Lung (tissue), 12 donors: ENCODE results near the gene EHMT1. TPM values are rescaled to one million over a fixed set of nuclear protein-coding genes. Genes with fewer than 3 reads are reported as not detected.
"Not testable (repeated sequence)": the region's sequence is repeated elsewhere in the genome, so short reads cannot be mapped to it uniquely, and the experiment has no call there.

Experiments
- ATAC-seq: fragments of 200-7000 bp; cut with Tn5 transposase; one replicate; pipeline ENCODE4 v1.9.1; 2020; ENCODE audit warnings: moderate number of reproducible peaks; ENCODE audit not compliant: insufficient read depth, low FRiP score
- DNase-seq, 3 donors: peaks; one replicate each; pipeline ENCODE4 v3.0.0-alpha.2; 2013 to 2017
- H3K27ac ChIP-seq, 2 donors: one replicate each; pipeline ENCODE4 v1.5.1; 2013; ENCODE audit warnings: mild to moderate bottlenecking in 2 of 2, moderate library complexity in 2 of 2, control low read depth in 1 of 2, inconsistent platforms in 1 of 2, low read depth in 1 of 2, low read length in 1 of 2
- H3K27me3 ChIP-seq, 3 donors: one replicate each; pipeline ENCODE4 v1.5.1; 2013; ENCODE audit warnings: low read length in 2 of 3; ENCODE audit not compliant: control insufficient read depth in 3 of 3, insufficient read depth in 3 of 3
- H3K36me3 ChIP-seq, 4 donors: one replicate each; pipeline ENCODE4 v1.5.1; 2013; ENCODE audit warnings: low read length in 4 of 4, mild to moderate bottlenecking in 1 of 4, moderate library complexity in 1 of 4; ENCODE audit not compliant: control insufficient read depth in 4 of 4, insufficient read depth in 4 of 4
- H3K4me1 ChIP-seq, 5 donors: one replicate each; pipeline ENCODE4 v1.5.1; 2013; ENCODE audit warnings: low read length in 5 of 5, mild to moderate bottlenecking in 2 of 5, moderate library complexity in 1 of 5; ENCODE audit not compliant: control insufficient read depth in 5 of 5, insufficient read depth in 5 of 5
- H3K4me3 ChIP-seq: one replicate; pipeline ENCODE4 v1.5.1; 2013; ENCODE audit warnings: mild to moderate bottlenecking, control low read depth, moderate library complexity
- H3K9ac ChIP-seq, 2 donors: one replicate each; pipeline ENCODE4 v1.5.1; 2013; ENCODE audit warnings: low read length in 2 of 2, control low read depth in 1 of 2; ENCODE audit not compliant: insufficient read depth in 1 of 2
- H3K9me3 ChIP-seq, 4 donors: one replicate each; pipeline ENCODE4 v1.5.1; 2013; ENCODE audit warnings: low read length in 3 of 4, mild to moderate bottlenecking in 1 of 4, moderate library complexity in 1 of 4; ENCODE audit not compliant: control insufficient read depth in 4 of 4, insufficient read depth in 3 of 4
- CTCF ChIP-seq: IDR thresholded peaks from 2 replicates; pipeline ENCODE4 v1.5.1; 2012; ENCODE audit warnings: mild to moderate bottlenecking; ENCODE audit errors: control extremely low read depth, extremely low read depth
- WGBS, 2 donors: extraction: QIAGEN DNeasy Blood & Tissue Kit; methylation state at CpG; one replicate each; pipeline ENCODE4 v1.1.7; 2013; 5-methylcytosine and 5-hydroxymethylcytosine counted together
- polyA plus RNA-seq, 2 donors: library from polyadenylated mRNA; stranded (reverse); fragments of 200-250 nt; gene quantifications; one replicate each; pipeline ENCODE4 v1.2.1, GENCODE V29; 2013
- total RNA-seq, 2 donors: library from RNA; depleted of rRNA in 1 of 2; stranded (reverse); fragments of >200 nt in 1 of 2; gene quantifications; one replicate each; pipeline ENCODE4 v1.2.1, GENCODE V29; 2014 to 2021
- donor health status: control.
- donor health status: control.
- donor health status: Bipolar disorder and iron deficiency.
- donor health status: healthy.
- donor health status: DM: yes; HTN: yes; CAD: no.

Gene EHMT1
- total and polyA plus RNA-seq, 4 donors = 32.2 to 91.5 (median 58.1) TPM

GRCh38 chr9:137777761-137778160 lies 159.0 kb downstream of the EHMT1 start:
- no peak for TF ChIP-seq CTCF
- DNase-seq (no peak), ATAC-seq (no peak)
- H3K4me3 ChIP-seq = no peak overlapping the region
- peaks cover 15 to 61% (median 25%) of the 10 kb centered on the region in 4 donors for H3K36me3 ChIP-seq
- no peaks in the 10 kb centered on the region for H3K27me3 ChIP-seq
- H3K9ac ChIP-seq = no peak overlapping the region
- no peaks in the 10 kb centered on the region for H3K4me1 ChIP-seq
- WGBS, 2 donors = 93 to 97% methylated on average over 20 of the region's 20 CpGs
- no peak overlapping the region for H3K27ac ChIP-seq
- H3K9me3 ChIP-seq = no peaks in the 10 kb centered on the region

- no peaks in the 10 kb centered on the region for H3K4me1 ChIP-seq
- no peak overlapping the region for H3K9ac ChIP-seq
- H3K27ac ChIP-seq = no peak overlapping the region
- H3K36me3 ChIP-seq = peaks cover 21 to 66% (median 29%) of the 10 kb centered on the region in 4 donors
- H3K4me3 ChIP-seq = no peak overlapping the region
- WGBS, 2 donors = 93 to 95% methylated on average over 11 of the region's 11 CpGs
- no peaks in the 10 kb centered on the region for H3K9me3 ChIP-seq
- ATAC-seq (no peak), DNase-seq (no peak)
- no peak for TF ChIP-seq CTCF
- H3K27me3 ChIP-seq = no peaks in the 10 kb centered on the region
Observed at GRCh38 chr9:137778336-137778735, 159.5 kb downstream of the EHMT1 start.

- peaks cover 23 to 63% (median 31%) of the 10 kb centered on the region in 4 donors for H3K36me3 ChIP-seq
- no peak for TF ChIP-seq CTCF
- 95 to 98% methylated on average over 10 of the region's 10 CpGs for WGBS, 2 donors
Observed at GRCh38 chr9:137778914-137779313, 160.1 kb downstream of the EHMT1 start.

GRCh38 chr9:137780031-137780430 lies 161.2 kb downstream of the EHMT1 start:
- not testable (repeated sequence) for H3K27me3 ChIP-seq, ATAC-seq, H3K4me3 ChIP-seq, H3K9me3 ChIP-seq, H3K9ac ChIP-seq, DNase-seq, H3K27ac ChIP-seq, H3K4me1 ChIP-seq
- H3K36me3 ChIP-seq = peaks cover 23 to 58% (median 38%) of the 10 kb centered on the region in 4 donors
- WGBS, 2 donors = 96 to 99% methylated on average over 15 to 19 of the region's 19 CpGs

More at GRCh38 chr9:137778914-137779313, 160.1 kb downstream of the EHMT1 start:
- Histone ChIP-seq H3K9ac (no peak overlapping the region), H3K27ac (no peak overlapping the region), H3K4me3 (no peak overlapping the region), H3K27me3 (no peaks in the 10 kb centered on the region), H3K9me3 (no peaks in the 10 kb centered on the region), H3K4me1 (no peaks in the 10 kb centered on the region)
- ATAC-seq (no peak), DNase-seq (no peak)
